Neural cell (in vitro differentiated cells): Measurements from ENCODE around the gene ASIC2. TPM values are rescaled to one million over a fixed set of nuclear protein-coding genes. Genes with fewer than 3 reads are reported as not detected.

Experiments used
- H2AFZ ChIP-seq: fragments of 200-600, 300-800 bp; sonication (generic), shearing (Covaris generic); 2 replicates; pipeline ENCODE4 v1.6.0; 2014; ENCODE audit warnings: low read depth, mild to moderate bottlenecking, antibody characterized with exemption, low read length, moderate library complexity
- H3F3A ChIP-seq: fragments of 200-600 bp; shearing (Covaris generic); 2 replicates; pipeline ENCODE4 v1.6.1; 2016; ENCODE audit warnings: mild to moderate bottlenecking, moderate library complexity, mixed read lengths, antibody characterized with exemption, low read length; ENCODE audit not compliant: insufficient read depth, poor library complexity, severe bottlenecking
- H3K27ac ChIP-seq: fragments of 200-600, 300-800 bp; sonication (generic), shearing (Covaris generic); 2 replicates; pipeline ENCODE4 v1.5.1; 2014; ENCODE audit warnings: mild to moderate bottlenecking, low read length, moderate library complexity
- H3K27me3 ChIP-seq: fragments of 300-800, 200-600 bp; sonication (generic), shearing (Covaris generic); 2 replicates; pipeline ENCODE4 v1.6.0; 2014; ENCODE audit warnings: mild to moderate bottlenecking, low read depth, low read length, moderate library complexity; ENCODE audit not compliant: insufficient read depth
- H3K36me3 ChIP-seq: fragments of 300-800, 200-600 bp; sonication (generic), shearing (Covaris generic); 2 replicates; pipeline ENCODE4 v1.5.1; 2014; ENCODE audit warnings: mild to moderate bottlenecking, antibody characterized with exemption, low read length, moderate library complexity; ENCODE audit not compliant: insufficient read depth
- H3K4me2 ChIP-seq: fragments of 300-800, 200-600 bp; sonication (generic), shearing (Covaris generic); 2 replicates; pipeline ENCODE4 v1.6.0; 2014; ENCODE audit warnings: mild to moderate bottlenecking, low read length
- H3K4me3 ChIP-seq: fragments of 300-800, 200-600 bp; sonication (generic), shearing (Covaris generic); 2 replicates; pipeline ENCODE4 v1.5.1; 2014; ENCODE audit warnings: mild to moderate bottlenecking, low read length, moderate library complexity
- H3K79me2 ChIP-seq: fragments of 200-600 bp; shearing (Covaris generic); replicated peaks from 2 replicates; pipeline ENCODE4 v1.6.0; 2014; ENCODE audit warnings: mild to moderate bottlenecking, low read length, moderate library complexity; ENCODE audit not compliant: insufficient read depth
- H3K9ac ChIP-seq: fragments of 300-800, 200-600 bp; sonication (generic), shearing (Covaris generic); 2 replicates; pipeline ENCODE4 v1.6.1; 2016; ENCODE audit warnings: mild to moderate bottlenecking, low read length, mixed read lengths
- H3K9me2 ChIP-seq: fragments of 200-600 bp; shearing (Covaris generic); 2 replicates; pipeline ENCODE4 v1.6.1; 2016; ENCODE audit warnings: mild to moderate bottlenecking, low read length, mixed read lengths; ENCODE audit not compliant: insufficient read depth
- H3K9me3 ChIP-seq: fragments of 200-600, 300-800 bp; sonication (generic), shearing (Covaris generic); 2 replicates; pipeline ENCODE4 v1.6.1; 2016; ENCODE audit warnings: mild to moderate bottlenecking, mixed run types, low read length, moderate library complexity, mixed read lengths
- H4K20me1 ChIP-seq: fragments of 200-600 bp; shearing (Covaris generic); 2 replicates; pipeline ENCODE4 v1.6.1; 2016; ENCODE audit warnings: mild to moderate bottlenecking, mixed run types; ENCODE audit not compliant: insufficient read depth
- CTCF ChIP-seq: fragments of 450-650 bp; IDR thresholded peaks from 2 replicates; pipeline ENCODE4 v1.5.1; 2014; ENCODE audit warnings: antibody characterized with exemption, mild to moderate bottlenecking, moderate library complexity; ENCODE audit not compliant: poor library complexity, severe bottlenecking
- EP300 ChIP-seq: fragments of 450-650 bp; conservative IDR thresholded peaks from 2 replicates; pipeline ENCODE4 v1.6.1; 2014; ENCODE audit warnings: antibody characterized with exemption, mild to moderate bottlenecking, moderate library complexity; ENCODE audit not compliant: poor library complexity, severe bottlenecking
- EZH2 ChIP-seq: fragments of 200-600, 300-800 bp; shearing (Covaris generic), sonication (generic); IDR thresholded peaks from 2 replicates; pipeline ENCODE4 v1.6.1; 2014; ENCODE audit warnings: antibody characterized with exemption, low read length, borderline replicate concordance, mild to moderate bottlenecking; ENCODE audit not compliant: insufficient read depth, poor library complexity, severe bottlenecking
- MXI1 ChIP-seq: fragments of 450-650 bp; conservative IDR thresholded peaks from 2 replicates; pipeline ENCODE4 v1.6.1; 2014; ENCODE audit warnings: antibody characterized with exemption, mild to moderate bottlenecking; ENCODE audit not compliant: poor library complexity, severe bottlenecking
- POLR2AphosphoS5 ChIP-seq: IDR thresholded peaks from 2 replicates; pipeline ENCODE4 v1.6.1; 2012
- RAD21 ChIP-seq: fragments of 450-650 bp; conservative IDR thresholded peaks from 2 replicates; pipeline ENCODE4 v1.6.1; 2014; ENCODE audit warnings: antibody characterized with exemption, mild to moderate bottlenecking, moderate library complexity
- REST ChIP-seq: IDR thresholded peaks from 2 replicates; pipeline ENCODE4 v1.6.1; 2012; ENCODE audit warnings: borderline replicate concordance
- SMC3 ChIP-seq: fragments of 450-650 bp; conservative IDR thresholded peaks from 2 replicates; pipeline ENCODE4 v1.6.1; 2014; ENCODE audit warnings: antibody characterized with exemption, mild to moderate bottlenecking, moderate library complexity; ENCODE audit not compliant: poor library complexity
- TAF1 ChIP-seq: IDR thresholded peaks from 2 replicates; pipeline ENCODE4 v1.6.1; 2012; ENCODE audit warnings: low read depth
- polyA plus RNA-seq: library from polyadenylated mRNA; depleted of rRNA; stranded (reverse); fragments of >200 nt; gene quantifications from 2 replicates; pipeline ENCODE4 v1.2.3, GENCODE V29; 2014

Gene ASIC2
- polyA plus RNA-seq, 1 donor from 2014 or later, result 2.4 TPM

DNA sequence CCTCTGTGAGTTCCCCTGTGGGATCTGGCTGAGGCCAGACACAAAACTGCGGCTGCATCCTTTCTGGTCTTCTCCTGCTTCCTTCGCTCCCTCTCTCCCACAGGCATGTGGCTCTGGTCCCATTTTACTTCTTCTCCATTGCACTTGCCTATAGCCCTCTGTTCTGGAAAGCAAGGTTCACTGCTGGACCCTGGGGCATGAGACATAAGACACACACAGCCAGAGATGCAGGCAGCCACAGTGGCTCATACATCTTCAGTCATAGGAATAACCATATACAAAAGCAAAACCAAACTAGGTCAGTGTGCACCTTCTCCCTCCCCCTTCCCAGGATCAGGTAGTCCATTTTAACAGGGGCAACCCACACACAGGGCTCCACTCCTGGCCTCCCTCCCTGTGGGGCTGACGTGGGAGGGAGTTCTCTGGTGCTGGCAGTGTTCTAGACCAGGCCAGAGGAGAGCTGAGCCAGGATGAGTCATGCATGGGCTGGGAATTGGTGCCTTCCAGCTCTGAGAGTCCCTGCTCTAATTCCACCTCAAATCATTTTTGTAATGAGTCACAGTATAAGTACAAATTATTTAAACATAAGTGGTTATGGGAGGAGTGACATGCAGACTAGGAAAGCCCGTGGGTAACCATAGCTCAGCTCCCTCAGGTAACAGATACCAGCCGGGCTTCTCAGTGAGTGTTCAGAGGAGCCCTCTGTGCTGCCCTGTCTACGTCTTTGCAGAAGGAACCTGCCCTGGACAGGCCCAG lies 58.0 kb downstream of the ASIC2 start:
- no peak overlapping the region for H3K4me2 ChIP-seq
- no peaks in the 10 kb centered on the region for H3K36me3 ChIP-seq
- H3K9me2 ChIP-seq, result no peaks in the 10 kb centered on the region
- H3K9me3 ChIP-seq, result no peaks in the 10 kb centered on the region
- H3K27me3 ChIP-seq, result no peaks in the 10 kb centered on the region
- no peaks in the 10 kb centered on the region for H3K79me2 ChIP-seq
- no peak overlapping the region for H3K27ac ChIP-seq
- H3F3A ChIP-seq, result no peaks in the 10 kb centered on the region
- H3K4me3 ChIP-seq, result no peak overlapping the region
- TF ChIP-seq TAF1 (no peak), REST (no peak), EP300 (no peak), RAD21 (no peak), MXI1 (no peak), CTCF (no peak)
- H4K20me1 ChIP-seq, result no peaks in the 10 kb centered on the region
- no peak overlapping the region for H3K9ac ChIP-seq
- no peak overlapping the region for H2AFZ ChIP-seq

- Histone ChIP-seq H2AFZ (no peak overlapping the region), H3K9me3 (no peaks in the 10 kb centered on the region), H3K27me3 (no peaks in the 10 kb centered on the region), H3K4me3 (no peak overlapping the region), H3K36me3 (no peaks in the 10 kb centered on the region), H3F3A (no peaks in the 10 kb centered on the region), H3K9ac (no peak overlapping the region), H4K20me1 (no peaks in the 10 kb centered on the region), H3K9me2 (no peaks in the 10 kb centered on the region), H3K27ac (no peak overlapping the region), H3K79me2 (no peaks in the 10 kb centered on the region), H3K4me2 (no peak overlapping the region)
- no peak for TF ChIP-seq EZH2
- no peak for TF ChIP-seq EP300
Observed at GRCh38 chr17:33234233-33234632, 58.9 kb downstream of the ASIC2 start.

- Histone ChIP-seq H3K36me3 (no peaks in the 10 kb centered on the region), H3K9me3 (no peaks in the 10 kb centered on the region), H4K20me1 (no peaks in the 10 kb centered on the region), H2AFZ (no peak overlapping the region), H3F3A (no peaks in the 10 kb centered on the region), H3K79me2 (no peaks in the 10 kb centered on the region), H3K9ac (no peak overlapping the region), H3K4me2 (no peak overlapping the region), H3K27ac (no peak overlapping the region), H3K27me3 (no peaks in the 10 kb centered on the region), H3K4me3 (no peak overlapping the region), H3K9me2 (no peaks in the 10 kb centered on the region)
- TF ChIP-seq TAF1, result no peak
- no peak for TF ChIP-seq SMC3
- no peak for TF ChIP-seq POLR2AphosphoS5
- TF ChIP-seq CTCF, result no peak
- no peak for TF ChIP-seq EZH2
- TF ChIP-seq MXI1, result no peak
- no peak for TF ChIP-seq EP300
- no peak for TF ChIP-seq REST
- no peak for TF ChIP-seq RAD21
Observed at GRCh38 chr17:33233811-33234177, 59.3 kb downstream of the ASIC2 start.
